GM19023 (cell line): ENCODE data around the gene GNG8.

Source experiments
- ATAC-seq: cut with Tn5 transposase; IDR thresholded peaks from one replicate; pipeline ENCODE4 v1.9.1; 2021; ENCODE audit warnings: mild to moderate bottlenecking, moderate library complexity; ENCODE audit not compliant: unreplicated experiment

The GNG8 gene

DNA sequence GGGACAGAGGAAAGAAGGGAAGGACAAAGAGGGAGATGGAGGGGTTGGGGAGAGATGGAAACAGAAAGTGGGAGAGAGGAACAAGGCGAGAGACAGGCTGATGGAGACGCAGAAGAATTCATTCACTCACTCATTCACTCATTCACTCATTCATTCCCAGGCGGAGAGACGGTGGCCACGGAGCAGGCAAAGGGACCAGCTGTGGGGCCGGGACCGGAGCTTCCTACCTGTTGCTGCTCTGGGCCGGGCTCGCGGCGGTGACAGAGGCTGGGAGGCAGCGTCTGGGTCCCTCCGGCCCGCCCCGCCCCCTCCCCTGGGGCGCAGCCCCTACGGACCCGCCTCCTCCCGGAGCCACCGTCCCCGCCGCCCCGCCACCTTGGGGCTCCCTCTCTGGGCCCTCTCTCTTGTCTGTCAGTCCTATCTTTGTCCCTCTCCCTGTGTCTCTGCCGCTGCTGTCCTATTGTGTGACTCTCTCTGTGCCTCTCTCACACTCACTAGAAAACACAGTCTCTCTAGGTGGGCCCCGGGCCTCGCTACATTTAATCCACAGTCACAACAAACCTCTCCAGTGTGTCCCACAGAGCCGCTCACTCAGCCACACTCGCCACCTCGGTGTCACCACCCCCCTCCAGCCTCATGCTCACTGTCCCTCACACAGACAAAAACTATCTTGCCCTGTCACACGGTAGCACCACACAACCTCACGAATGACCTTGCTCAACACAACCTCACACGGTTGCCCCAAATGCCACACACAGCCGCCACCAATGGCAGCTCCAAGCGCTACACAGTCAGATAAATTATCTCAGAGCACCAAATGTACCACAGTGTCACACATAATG is at the start of gene GNG8:
TSS of gene GNG8 (minus strand) at position 283 of the 842 bp plus-strand sequence. CDS start 1,520 bp downstream, outside the sequence.
- ATAC-seq: no peak

DNA sequence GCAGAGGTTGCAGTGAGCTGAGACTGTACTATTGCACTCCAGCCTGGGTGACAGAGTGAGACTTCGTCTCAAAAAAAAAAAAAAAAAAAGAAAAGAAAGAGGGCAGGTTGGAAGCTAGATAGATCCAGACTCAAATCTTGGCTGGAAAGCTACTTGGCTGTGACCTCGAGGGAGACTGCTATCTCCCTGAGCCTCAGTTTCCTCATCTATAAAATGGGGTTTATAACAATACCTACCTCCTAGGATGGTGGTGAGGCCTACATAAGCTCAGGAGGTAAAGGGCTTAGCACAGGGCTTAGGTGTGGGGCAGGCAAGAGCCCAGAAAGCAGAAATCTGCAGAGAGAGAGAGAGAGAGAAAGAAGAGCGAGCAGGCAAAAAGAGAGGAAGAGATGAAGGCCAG is 49.2 kb upstream of the GNG8 start:
- ATAC-seq: no peak

DNA sequence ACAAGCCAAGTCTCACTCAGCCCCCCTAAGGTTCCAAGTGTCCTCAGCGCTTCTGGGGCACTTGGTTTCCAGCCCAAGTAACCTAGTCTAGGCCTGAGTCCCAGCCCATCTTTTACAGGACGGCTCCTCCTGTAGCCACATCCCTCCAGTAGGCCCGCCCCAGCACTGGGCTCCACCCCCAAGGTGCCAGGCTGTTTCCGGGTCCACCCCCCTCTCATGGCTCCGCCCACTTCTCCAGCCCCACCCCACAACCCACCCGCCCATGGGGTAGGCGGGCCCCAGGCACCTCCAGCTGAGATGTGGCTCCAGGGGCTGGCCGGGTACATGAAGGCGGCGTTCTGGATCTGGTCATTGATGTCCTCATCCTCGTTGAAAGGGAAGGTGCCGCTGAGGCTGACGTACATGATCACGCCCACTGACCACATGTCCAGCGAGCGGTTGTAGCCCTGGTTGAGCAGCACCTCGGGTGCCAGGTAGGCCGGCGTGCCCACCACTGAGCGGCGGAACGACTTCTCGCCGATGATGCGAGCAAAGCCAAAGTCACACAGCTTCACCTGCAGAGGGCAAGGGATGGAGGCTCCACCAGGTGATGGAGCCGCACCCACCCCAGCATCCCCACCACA is 42.2 kb upstream of the GNG8 start:
- ATAC-seq: no peak

DNA sequence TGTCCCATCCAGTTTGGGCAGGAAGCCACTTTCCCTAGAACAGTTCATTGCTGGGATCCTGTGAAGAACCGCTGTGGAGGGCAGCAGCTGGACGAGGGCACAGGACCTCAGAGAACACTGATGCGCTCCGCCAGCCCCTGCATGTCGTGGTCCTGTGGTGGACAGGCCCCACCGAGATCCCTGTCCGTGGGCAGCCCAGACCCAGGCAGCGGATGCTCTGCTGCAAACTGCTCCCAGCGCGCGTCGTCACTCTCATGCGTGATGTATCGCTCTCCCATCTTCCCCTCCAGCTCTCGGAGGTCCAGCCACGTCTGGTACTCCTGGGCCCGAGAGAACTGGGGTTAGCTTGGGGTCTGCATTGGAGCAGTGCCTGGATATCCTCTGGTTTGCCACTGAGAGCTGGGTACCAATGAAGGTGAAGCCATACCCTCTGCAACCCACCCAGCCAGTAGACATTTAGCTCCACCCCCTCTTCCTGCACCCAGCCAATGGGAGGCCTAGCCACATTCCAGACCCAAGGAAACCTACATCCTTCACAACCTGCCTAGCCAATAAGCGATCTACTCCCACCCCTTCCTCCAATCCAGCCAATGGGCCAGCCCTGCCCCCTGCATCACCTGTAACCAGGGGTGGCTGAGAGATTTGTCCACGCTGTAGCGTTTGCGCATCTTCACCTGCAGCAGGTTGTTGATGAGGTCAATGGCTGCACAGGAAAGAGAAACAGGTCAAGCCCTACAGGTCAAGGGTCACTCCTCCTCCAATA is 38.6 kb upstream of the GNG8 start:
- ATAC-seq: no peak

DNA sequence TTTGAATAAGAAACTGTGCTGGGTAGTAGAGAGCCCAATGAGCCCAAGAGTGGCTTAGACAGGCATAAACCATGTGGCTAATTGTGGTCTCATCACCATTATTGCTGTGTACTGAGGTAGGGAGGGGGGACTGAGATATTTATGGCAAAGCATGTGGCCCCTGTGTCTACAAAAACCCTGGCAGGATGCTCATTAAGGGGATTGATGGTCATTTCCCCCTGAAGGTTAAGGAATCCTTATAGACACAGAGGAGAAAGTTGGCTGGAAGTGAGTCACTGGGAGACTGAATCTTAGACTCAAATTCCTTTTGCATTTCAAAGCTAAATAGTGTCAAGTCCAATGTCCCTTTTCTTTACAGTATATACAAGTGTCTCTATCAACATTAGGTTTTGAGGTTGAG is 34.8 kb upstream of the GNG8 start:
- ATAC-seq: no peak

DNA sequence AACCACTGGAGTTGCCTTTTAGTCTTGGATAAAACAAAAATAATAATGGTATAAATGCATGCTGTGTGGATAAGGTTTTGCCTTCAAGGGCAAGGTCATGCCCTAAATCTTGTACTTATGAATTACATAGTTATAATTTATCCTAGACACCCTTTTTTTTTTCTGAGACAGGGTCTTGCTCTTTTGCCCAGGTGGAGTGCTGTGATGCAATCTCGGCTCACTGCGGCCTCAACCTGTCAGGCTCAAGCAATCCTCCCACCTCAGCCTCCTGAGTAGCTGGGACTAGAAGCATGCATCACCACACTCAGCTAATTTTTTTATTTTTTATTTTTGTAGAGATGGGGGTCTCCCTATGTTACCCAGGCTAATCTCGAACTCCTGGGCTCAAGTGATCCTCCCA is 32.7 kb upstream of the GNG8 start:
- ATAC-seq: no peak

DNA sequence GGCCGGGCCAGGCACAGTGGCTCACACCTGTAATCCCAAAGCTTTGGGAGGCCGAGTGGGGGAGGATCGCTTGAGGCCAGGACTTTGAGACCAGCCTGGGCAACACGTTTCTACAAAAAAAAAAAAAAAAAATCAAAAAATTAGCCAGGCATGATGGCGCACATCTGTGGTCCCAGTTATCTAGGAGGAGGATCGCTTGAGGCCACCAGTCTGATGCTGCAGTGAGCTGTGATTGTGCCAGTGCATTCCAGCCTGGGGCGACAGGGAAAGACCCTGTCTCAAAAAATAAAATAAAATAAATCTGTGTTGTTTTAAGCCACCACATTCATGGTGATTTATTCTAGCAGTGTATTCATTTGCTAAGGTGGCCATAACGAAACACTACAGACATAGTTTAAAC is 29.1 kb upstream of the GNG8 start:
- ATAC-seq: no peak

DNA sequence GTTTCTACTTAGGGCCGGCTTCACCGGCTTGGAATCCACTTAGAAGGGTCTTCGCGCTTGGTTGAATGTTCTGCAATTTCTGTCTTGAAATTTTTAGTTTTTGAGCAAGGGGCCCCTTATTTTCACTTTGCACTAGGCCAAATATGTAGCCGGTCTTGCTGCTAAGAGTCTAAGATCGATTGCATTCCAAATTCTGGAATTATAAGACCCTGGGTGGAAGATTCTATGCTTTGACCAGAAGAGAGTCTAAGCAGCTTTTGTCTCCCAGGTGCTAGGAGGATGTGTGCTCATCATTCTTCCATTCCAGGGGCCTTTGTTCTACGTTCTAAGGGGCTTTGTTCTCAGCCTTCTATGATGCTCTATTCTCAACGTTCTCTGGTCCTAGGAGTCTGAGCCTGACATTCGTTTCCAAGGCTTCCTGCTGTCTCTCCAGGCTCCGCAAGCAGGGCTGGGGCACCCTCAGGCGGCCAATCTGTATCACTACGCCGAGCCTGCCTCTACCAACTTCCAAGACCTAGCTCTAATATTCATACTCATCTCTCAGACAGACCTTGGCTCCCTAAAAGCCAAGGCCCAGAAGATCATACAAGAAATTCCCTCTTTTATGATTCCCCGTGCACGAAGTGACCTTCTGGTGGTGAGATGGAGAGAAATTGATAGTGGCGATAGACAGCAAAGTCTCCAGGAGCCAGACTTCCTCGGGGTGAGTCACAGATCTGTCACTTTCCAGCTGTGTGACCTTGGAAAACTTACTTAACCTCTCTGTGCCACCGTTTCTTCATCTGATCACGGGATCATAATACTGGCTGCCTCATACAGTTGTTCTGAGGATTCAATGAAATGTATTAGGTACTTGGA is 26.0 kb upstream of the GNG8 start:
- ATAC-seq: no peak

DNA sequence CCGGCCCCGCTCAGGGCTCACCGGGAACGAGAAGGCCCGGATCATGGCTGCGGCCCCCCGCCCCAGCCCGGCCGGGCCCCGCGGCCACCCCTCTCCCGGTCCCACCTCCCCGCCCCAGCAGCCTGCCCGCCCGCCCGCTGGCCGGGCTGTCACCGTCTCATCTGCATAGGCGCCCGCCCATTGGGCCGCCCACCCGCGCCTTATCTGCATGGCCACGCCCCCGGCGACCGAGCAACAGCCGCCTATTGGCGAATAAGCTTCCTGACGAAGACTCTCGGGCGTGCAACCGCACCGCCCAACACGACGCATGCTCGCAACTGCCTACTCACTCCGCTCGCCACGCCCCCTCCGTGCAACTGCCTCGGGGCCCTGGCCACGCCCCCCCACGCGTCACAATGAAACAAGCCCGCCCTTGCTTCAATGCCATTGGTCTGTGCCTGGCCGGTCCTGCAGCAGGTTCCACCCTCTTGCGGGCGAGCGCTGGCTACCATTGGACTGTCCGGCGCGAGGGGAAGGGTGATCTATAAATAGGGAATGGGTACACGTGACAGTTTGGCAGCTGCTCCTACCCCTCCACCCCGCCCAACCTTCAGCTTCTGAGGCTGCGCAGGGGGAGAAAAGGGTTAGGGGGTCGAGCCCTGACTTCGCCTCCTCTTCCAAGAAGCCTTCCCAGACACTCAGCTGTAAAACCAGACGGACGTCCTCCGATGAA is 25.2 kb upstream of the GNG8 start, which contains the start of gene DACT3:
TSS of gene DACT3 (minus strand) at position 163 of the 712 bp plus-strand sequence. CDS start at position 45, 118 bp downstream.
- peak; percentile 89 for ATAC-seq

DNA sequence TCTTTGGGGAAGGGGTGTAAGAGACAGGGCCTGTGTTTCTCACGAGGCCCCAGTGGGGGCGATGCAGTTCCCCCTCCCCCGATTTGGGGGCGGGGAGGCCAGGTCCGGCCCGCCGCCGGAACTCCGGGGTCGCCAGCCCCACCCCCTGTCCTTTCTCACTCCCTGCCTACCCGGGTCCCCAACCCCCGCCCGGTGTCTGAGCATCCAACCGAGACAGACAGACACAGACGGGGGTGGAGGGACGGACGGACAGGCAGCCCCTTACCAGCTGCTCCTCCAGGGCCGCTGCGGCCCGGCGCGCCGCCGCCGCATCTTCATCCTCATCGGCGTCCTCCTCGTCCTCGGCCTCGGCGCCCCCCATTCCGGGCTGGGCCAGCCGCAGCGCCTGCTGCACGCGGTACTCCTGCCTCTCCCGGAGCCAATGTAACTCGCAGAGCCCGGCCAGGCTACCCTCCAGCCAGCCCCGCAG is 24.6 kb upstream of the GNG8 start:
- no peak for ATAC-seq

DNA sequence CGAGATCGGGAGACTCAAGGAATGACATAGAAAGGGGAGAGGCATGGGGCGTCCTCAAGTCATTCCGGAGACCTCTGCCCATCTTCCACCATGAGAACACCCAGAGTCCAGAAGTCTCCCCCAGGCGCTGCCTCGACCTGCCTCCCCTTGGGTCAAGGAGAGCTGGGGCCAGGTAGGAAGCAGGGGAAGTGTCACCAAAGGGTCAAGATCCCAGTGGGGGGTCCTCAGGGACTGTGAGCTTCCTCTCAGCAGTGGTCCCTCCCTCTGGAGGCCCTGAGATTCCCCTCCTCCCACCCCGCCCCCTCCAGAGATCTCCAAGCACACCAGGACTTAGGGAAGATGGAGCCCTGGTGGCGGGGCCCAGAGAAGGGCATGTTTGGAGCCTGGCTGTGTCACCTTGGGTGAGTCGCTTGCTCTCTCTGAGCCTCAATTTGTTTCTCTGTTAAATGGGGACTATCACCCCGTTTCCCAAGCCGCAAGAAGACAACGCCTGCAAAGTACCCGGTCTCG is 24.1 kb upstream of the GNG8 start:
- ATAC-seq: no peak

DNA sequence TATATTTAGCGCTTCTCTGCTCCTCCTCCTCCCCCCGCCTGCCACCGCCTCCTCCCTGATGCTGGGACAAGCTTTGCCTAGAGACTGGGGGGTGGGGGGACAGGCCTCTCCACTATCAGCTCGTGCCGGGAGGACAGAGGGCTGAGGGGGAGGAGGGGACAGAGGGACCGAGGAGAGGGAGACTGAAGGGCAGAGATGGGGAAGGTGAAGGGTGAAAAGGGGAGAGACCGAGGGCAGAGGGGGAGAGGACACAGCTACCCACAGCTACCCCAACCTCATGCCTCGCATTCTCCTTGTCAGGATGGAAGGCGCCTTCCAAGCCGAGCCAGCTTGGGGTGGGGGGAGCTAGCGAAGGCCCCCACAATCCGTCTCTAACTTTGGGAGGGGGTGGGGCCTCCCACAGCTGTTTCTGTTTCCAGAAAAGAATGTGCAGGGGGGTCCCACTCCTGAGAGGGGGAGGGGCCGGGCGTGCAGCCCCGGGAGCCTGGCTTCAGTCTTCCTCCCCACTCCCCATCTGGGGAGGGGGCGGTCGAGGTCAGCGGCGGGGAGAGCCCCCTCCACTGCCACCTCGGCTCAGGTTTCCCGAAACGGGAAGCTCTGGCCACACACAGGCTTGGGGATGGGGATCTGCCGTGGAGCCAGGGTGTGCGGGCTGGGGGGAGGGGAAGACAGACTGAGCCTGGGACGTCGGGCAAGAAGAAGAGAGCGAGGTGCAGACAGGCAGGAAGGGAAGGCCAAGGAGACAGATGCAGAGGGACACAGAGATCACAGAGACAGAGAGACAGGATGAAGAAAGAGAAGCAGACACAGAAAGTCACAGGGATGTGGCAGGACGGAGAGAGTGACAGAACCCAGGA is 23.4 kb upstream of the GNG8 start:
- no peak for ATAC-seq

DNA sequence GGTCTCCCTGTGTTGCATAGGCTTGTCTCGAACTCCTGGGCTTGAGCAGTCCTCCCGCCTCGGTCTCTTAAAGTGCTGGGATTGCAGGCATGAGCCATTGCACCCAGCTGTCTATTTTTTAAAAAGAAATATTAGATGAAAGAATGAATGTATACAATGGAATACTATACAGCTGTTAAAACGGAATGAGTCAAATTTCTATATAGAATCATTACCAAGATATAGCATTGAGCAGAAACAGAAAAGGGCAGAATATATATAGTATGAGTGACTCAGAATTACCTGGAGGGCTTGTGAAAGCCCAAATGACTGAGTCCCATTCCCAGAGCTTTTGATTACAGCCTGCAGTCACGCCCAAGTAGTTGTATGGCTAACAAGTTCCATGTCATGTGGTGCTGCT is 20.5 kb upstream of the GNG8 start:
- no peak for ATAC-seq

DNA sequence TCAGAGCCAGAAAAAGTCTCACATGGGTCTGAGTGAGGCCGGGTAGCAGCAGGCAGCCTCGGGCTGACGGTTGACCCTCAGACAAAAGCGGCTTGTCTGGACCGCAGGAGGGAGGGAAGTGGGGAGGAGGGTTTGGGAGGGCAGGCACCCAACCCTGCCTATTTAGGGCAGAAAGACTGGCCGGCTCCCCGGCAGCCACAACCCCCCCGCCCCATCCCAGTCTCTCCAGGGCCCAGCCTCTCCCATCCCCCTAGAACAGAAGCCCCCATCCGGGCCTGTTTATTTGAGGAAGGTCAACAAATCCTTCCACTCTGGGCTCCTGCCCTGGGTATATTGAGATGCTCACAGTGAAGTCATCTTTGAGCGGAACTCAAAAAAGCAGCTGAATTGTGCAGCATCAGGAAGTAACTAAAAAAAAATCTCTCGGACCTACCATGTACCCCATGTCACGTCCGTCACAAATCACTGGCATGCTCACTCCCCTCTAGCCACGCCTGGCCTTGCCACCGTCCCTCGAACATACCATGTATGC is 18.7 kb upstream of the GNG8 start:
- ATAC-seq: no peak

DNA sequence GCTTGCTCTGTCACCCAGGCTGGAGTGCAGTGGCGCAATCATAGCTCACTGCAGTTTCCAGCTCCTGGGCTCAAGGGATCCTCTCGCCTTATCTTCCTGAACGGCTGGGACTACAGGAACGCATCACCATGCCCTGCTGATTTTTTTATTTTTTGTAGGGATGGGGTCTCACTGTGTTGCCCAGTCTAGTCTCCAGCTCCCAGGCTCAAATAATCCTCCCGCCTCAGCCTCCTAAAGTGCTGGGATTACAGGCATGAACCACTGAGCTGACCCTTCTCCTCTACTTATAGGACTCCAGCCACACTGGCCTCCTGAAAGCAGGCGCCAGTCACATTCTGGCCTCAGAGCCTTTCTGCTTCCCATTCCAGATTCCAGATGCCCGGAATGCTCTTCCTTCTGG is 14.4 kb upstream of the GNG8 start:
- no peak for ATAC-seq

DNA sequence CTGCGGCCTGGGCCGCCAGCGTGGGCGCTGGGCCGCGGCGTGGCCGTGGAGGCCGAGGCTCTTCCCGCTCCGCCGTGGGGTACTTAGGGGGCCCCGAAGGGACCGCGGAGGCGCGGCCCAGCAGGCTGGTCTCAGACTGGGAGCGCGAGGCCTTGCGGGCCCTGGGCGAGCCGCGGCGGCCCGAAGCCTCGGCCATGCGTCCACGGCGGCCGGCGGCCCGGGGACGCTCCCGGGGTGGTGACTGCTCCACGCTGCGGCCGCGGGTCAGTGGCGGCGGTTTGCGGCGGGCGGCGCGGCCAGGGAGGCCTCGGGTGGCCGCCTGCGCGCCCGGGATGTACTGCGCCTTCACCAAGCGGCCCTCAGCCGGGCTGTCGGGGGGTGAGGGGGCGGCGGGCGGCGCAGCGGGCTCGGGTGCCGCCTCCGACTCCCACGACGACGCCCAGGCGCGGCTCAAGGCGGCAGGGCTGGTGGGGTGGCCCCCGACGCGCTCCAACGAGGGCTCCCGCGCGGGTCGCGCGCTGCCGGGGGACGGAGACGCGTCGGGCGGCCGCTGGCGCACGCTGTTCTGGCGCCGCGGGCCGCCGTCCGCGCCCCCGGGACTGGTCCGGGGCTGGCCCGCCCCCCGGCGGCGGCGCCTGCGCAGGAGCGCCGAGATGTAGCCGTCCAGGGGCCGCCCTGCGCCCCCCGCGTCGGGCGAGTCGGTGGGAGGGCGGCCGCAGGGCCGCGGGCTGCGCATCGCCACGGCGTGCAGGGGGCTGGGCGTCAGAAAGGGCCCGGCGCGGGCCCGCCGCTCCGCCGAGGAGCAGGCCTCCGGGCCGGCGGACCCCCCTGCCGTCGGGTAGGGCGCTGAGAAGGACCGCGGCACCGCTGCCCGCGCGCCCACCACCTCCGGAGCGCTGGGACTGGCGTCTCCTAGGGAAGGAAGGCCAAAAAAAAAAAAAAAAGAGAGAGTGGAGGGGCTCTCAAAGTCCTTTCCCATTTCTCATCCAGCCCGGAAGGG is 13.3 kb upstream of the GNG8 start:
- ATAC-seq: no peak
